GM21576 (cell line): ENCODE data around the gene PZP.

Source experiments
- ATAC-seq: cut with Tn5 transposase; IDR thresholded peaks from one replicate; pipeline ENCODE4 v1.9.1; 2021; ENCODE audit warnings: mild to moderate bottlenecking, moderate library complexity; ENCODE audit not compliant: unreplicated experiment

PZP gene

DNA sequence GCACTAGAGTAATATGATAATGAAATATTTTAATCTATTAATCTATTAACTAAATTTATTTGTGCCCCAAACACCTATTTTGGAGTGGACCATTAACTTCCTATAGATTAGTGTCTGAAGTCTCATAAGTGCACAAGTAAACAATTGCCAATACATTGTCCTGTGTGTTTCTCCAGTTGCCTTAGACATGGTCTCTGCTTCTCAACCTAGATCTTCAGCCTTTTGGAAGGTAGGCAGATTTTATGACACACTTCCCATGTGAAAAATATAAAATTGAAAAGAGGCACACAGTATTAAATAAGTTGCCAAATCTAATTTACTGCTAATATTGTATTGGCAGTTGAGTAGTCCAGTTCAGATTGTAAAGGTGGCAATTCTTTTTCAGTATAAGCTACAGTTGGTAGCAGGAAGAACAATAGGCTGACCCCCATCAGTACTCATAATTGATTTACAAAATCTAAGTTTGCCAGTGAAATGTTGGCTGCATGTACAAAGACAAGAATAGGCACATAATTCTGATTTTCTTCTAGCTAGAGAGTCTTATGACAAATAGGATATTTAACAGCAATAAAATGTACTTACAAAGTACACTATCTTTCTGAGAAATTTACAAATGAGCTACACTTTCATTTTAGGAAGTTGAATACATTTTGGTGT lies 103.3 kb downstream of the PZP start:
- ATAC-seq = no peak

GRCh38 chr12:9104087-9104486 lies 104.1 kb downstream of the PZP start:
- ATAC-seq = no peak

- no peak for ATAC-seq
Measured at GRCh38 chr12:9103050-9103849, 104.9 kb downstream of the PZP start.

DNA sequence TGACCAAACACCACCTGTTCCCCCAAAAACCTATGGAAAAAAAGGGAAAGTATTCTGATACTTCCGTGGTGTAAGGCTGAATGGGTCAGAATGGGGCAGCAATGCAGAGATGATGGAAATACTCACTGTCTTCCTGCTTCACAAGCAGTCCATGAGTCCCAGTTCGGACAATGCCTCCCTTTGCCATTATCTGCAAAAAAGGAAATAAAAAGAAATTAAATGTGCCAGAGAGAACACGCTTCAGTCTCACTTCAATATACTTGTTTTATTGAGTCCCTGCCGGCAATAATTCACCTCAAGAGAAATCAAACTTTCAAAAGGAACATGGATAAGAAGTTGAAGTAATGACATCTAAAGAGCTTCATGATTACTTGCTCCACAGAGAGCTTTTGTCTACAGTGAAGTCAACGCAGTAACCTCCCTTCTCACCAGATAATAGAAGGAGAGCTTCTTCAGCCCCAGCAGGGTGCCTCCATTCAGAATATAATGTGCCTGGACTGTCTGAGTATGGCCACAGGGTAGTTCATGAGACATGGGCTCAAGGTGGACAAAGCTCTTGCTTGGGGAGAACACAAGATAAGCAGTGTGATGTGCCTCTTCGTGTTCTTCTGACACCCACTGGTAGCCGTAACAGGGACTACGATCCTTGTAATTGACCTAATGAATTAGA lies 107.0 kb downstream of the PZP start:
- ATAC-seq = no peak

- ATAC-seq = no peak
Measured at GRCh38 chr12:9099552-9100190, 108.5 kb downstream of the PZP start.
